HG02973 (cell line): ENCODE data around the gene ESAM.

ENCODE experiments used
- ATAC-seq: cut with Tn5 transposase; IDR thresholded peaks from one replicate; pipeline ENCODE4 v1.9.1; 2021; ENCODE audit warnings: moderate library complexity; ENCODE audit not compliant: unreplicated experiment

The ESAM gene

GRCh38 chr11:124753624-124754023 is 8.5 kb downstream of the ESAM start:
- ATAC-seq: no peak

- no peak for ATAC-seq
These were observed 8.9 kb downstream of the ESAM start for GRCh38 chr11:124753205-124753604.

- ATAC-seq: no peak
These were observed 9.5 kb downstream of the ESAM start for GRCh38 chr11:124752471-124753102.

DNA sequence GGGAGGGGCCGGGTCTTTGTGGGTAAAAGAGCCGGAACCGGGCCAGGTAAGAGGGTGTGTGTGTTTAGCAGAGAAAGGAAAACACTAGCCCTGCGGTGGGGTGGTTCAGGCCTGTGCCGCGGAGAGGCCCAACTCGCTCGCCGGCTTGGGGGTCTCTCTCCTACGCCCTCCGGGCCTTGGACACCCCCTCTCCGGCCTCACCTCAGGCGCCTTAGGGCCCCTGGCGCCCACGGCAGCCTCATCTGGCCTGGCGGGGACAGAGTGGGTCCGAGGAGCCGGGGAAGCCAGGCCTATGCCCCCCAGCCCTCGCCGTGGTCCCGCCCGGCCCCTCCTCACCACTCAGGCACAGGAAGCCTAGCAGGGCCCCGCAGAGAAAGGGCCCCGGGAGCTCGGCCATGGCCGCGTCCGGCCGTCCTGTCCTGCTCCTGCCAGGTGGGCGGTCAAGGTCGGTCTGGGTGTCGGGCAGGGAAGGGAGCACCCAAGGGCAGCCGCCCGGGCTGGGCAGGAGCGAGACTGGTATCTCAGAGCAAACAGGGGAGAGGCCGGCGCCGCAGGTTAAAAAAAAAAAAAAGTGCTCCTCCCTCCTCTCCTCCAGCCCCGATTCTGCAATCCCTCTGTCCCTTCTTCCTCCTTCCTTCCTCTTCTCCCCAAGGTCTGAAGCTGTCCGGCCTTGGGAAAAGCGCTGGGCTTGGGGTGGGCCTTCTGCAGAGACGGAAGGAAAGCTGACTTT is 10.2 kb downstream of the ESAM start, which contains the start of gene VSIG2:
Gene VSIG2, minus strand, starts transcription at position 515 of the 730 bp plus-strand sequence. Its CDS starts 118 bp downstream, at position 397.
- no peak for ATAC-seq

GRCh38 chr11:124751391-124751740 is 10.7 kb downstream of the ESAM start:
- ATAC-seq: no peak

GRCh38 chr11:124749912-124750311 is 12.2 kb downstream of the ESAM start:
- no peak for ATAC-seq

DNA sequence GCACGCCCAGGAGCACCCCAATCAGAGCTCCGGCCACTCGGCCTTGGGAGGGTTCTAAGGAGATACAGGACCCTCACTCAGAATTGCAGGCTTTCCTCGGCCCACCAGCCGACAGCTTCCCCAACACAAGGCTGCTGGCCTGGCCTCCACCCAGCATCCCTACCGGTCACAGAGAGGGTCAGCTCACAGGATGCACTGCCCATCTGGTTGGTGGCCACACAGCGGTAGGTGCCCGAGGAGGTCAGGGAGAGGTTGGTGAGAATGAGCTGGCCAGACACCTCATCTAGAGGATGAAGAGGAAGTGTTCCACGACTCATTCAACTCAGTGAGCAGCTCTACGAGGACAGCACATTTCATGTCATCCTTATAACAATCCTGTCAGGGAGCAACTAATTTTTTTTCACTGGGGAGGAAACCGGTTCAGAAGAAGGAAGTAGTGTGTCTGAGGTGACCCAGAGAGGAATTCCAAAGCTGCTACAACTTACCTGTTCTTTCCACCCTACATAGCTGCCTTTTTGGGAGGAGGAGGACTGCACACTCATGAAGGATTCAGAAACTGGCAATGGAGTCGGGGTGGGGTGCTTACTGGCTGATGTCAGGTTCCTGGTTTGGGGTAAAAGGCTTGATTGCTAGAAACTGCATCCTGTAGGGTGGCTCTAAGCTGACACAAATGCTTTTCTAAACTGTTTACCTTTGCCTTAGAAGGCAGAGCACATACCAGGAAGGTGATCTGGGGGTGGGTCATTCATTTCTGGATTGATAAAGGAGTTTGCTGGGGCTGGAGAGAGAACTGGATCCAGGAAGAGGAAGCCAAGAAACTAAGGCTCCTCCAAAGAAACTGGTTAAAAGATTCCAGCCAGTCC is 13.4 kb downstream of the ESAM start:
- no peak for ATAC-seq

- no peak for ATAC-seq
These were observed 14.0 kb downstream of the ESAM start for GRCh38 chr11:124748100-124748418.

DNA sequence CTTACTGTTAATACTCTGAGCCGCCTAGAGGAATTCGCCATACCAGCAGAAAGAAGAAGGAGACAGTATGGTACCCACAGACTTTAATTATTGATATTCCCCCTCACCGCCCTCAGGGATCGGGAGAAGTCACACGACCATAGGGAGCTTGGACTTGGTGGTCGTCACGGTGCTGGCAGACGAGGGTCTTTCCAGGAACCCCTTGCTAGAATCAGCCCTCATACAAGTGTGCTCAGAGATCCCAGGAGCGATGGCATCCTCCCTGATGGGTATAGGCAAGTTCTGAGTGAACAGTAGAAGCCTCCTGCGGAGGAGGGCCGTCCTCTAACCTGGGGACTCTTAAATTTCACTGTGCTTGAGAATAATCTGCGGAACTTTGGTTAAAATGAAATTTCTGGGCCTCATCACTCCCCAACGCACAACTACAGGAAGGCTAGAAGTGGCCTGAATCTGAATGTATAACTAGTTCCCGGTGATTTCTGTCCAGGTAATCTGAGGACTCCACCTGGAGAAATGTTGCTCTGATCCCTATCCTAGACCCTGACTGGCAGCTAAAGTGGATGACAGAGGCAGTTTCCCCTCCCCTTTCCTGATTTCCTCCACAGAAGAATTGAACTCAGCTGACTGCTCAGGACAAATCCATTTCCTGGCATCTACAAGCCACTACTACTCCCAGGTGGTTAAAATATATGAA is 14.5 kb downstream of the ESAM start:
- ATAC-seq: no peak

- ATAC-seq: peak; percentile 93
These were observed 15.4 kb downstream of the ESAM start for GRCh38 chr11:124746621-124747243.

- ATAC-seq: peak; percentile 27
These were observed 16.1 kb downstream of the ESAM start for GRCh38 chr11:124745835-124746620.

DNA sequence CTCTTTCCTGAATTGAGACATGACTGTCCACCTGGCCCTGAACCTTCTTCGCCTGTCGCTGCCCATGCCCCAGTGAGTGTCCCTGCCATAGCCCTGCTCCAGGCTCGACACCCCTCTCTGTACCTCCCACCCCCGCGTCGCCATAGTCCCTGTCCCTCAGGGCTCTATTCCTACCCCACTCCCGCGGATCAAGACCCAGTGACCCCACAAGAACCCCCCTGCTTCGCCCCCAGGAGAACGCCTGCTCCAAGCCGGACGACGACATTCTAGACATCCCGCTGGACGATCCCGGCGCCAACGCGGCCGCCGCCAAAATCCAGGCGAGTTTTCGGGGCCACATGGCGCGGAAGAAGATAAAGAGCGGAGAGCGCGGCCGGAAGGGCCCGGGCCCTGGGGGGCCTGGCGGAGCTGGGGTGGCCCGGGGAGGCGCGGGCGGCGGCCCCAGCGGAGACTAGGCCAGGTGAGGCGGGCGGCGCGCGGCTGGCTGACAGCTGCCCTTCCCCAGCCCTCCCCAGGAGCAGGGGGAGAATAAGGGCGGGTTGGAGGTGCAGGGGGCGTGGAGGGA is 16.7 kb downstream of the ESAM start:
- no peak for ATAC-seq

GRCh38 chr11:124743050-124743449 is 19.0 kb downstream of the ESAM start:
- no peak for ATAC-seq

DNA sequence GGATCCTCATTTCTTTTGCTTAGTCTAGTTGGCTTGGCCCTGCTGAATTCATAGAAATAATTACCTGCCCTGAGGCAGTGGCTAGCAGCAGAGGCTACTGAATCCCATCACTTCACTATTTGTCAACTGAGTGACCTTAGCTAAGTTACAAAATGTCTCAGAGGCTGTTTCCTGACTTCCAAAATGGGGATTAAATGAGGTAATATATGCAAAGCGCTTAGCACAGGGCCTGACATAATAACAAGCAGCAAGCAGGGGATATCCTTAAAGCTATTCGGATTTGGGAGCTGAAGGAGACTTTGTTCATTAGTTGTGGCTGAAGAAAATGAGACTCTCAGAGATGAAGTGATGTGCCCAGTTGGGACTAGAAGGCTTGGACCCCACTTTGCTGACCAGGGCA is 19.5 kb downstream of the ESAM start:
- no peak for ATAC-seq

DNA sequence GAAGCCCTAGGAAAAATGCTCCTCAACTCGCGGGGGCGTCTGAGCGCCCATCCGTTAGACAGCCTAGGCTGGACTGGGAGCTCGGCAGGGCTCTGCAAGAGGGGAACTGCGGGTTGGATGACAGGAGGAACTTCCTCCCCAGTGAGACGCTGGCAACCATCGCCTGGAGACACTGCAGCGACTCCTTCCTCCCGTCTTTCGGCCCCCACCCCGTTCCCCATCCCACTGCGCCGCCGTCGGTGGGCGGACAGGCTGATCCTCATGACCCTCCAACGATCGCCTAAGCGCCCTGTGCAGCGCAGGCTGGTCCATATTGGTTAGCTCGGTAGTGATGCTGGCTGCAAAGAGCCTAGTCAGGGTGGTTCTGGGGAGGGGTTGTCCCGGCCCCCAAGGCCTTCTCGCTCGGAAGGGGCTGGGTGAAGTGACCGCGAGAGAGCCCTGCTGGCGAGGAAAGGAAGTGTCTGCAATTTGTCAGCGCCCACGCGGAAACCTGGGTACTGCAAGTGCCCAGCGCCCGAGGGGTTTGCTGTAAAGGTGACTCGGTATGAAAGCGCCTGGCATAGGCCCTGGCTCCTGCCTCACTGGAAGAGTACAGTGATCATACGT is 21.7 kb downstream of the ESAM start:
- ATAC-seq: peak; percentile 40

- ATAC-seq: peak; percentile 98
These were observed 22.4 kb downstream of the ESAM start, which contains the start of gene NRGN for GRCh38 chr11:124739479-124740276. NRGN (plus strand) TSS chr11:124739942; CDS start chr11:124740085, 143 bp downstream.

GRCh38 chr11:124738713-124739478 is 23.2 kb downstream of the ESAM start:
- ATAC-seq: no peak
